Measurements from ENCODE around the gene DNAH8.
"Not testable (repeated sequence)": the region's sequence is repeated elsewhere in the genome, so short reads cannot be mapped to it uniquely, and the experiment has no call there.

DNAH8 gene

DNA sequence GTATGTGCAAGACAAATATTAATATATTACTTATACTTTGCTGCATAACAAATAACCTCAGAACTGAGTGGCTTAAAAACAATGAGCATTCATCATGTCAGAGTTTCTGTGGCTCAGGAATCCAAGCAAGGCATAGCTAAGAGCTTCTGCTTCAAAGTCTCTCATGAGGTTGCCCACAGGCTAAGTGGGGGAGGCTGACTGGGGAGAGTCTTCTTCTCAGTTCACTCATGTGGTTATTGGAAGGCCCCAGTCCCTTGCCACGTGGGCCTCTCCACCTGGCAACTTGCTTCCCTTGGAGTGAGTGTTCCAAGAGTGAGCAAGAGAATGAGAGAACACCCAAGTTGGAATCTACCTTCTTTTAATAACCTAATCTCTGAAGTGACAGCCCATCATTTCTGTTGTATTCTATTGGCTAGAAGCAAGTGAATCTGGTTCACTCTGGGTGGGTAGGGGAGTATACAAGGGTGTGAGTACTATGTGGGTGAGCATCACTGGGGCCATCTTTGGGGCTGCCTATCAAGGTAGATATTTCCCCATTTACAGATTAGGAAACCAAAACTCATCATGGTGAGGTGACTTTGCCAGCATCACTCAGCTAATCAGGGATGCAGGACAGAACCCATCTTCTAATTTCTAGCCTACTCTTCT, 36.0 kb downstream of the DNAH8 start:
- DNase-seq = no peak

DNA sequence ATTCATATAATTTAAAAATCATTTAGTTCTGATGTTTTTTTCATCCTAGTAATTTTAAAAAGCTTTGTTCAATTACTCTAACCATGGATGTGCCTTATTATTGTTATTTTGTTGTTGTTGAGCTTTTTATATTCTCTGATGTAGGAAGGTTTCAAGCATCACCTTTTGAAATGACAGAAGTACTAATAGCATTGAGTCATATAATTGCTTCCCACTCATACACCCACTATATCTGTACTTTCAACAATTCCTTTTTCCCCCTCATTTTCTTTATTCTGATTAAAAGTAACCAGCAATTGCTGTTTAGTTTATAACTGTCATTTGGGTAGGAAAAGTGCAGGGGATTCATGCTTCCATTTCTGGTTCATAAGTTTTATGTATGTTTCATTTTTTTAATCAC, 38.6 kb downstream of the DNAH8 start:
- DNase-seq = no peak

DNA sequence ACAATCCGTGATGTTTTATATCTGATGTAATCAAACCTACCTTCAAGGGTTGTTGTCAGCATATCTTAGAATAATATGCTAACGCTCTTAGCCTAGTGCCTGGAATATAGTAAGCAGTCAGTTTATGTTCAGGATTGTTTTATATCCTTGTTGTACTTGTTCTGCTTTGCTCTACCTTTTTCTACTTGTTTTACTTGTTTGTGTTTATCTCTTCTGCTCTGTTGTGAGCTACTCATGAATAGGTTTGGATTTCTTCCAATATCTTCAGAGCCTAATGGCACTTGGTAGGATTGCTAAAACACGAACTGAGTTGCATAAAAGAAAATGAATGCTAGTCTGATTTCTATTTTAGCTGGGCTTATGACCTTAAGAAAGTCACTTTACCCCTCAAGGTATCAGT, 40.1 kb downstream of the DNAH8 start:
- DNase-seq = no peak

DNA sequence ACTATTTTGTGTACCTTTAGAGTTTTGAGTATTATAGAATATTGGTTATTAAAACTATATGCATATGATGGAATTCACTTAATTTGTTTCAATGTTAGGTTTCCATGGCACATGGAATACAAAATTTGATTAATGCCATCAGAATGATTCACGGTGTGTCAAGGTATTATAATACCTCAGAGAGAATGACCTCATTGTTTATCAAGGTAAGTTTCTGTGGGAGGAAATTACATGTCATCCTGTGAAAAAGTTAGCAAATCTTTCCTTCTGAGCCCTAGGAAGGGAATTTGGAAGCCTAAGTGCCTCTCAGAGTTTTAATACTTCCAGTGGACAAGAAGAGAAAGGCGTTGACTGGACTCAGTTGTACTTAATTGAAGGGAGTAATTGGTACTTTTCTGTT, 40.8 kb downstream of the DNAH8 start:
- no peak for DNase-seq

DNA sequence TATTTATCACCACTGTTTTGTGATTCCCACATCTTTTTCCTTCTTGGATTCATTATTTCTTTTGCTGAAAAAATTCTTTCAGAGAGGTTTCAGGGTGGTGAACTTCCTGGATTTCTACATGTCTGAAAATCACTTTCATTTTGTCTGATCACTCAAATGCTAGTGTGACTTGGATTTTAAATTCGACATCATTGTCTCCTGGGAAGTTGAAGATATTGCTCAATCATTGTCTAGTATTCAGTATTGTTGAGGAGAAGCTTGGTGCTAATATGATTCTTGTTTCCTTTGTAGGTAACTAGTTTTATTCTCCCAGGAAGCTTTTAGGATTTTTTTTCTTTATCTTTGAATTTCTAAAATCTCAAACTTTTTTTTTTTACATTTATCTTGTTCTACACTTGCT, 45.0 kb downstream of the DNAH8 start:
- peak; percentile 16 for DNase-seq

DNA sequence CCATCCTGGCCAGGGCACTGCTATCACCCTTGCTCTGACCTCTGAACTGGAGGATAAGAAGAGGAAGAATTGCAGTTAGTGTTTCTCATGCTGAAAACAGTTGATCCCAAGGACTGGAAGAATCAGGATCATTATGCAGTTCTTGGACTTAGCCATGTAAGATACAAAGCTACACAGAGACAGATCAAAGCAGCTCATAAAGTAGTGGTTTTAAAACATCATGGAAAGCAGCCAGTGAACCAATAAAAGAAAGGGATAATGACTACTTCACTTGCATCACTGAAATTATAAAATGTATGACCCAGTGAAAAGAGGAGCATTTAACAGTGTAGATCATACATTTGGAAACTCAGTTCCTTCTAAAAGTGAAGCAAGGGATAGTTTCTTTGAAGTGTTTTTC, 47.7 kb downstream of the DNAH8 start:
- DNase-seq = no peak

DNA sequence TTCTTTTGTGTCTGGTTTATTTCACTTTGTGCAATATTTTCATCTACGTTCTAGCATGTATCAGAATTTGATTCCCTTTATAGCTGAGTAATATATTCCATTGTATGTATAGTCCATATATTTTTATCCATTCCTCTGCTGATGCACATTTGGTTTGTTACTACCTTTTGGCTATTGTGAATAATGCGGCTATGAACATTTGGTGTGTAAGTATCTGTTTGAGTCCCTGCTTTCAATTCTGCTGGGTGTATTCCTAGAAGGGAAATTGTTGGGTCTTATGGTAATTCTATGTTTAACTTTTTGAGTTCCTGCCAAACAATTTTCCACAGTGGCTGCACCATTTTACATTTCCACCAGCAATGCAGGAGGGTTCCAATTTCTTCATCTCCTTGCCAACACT, 52.4 kb downstream of the DNAH8 start:
- no peak for DNase-seq

DNA sequence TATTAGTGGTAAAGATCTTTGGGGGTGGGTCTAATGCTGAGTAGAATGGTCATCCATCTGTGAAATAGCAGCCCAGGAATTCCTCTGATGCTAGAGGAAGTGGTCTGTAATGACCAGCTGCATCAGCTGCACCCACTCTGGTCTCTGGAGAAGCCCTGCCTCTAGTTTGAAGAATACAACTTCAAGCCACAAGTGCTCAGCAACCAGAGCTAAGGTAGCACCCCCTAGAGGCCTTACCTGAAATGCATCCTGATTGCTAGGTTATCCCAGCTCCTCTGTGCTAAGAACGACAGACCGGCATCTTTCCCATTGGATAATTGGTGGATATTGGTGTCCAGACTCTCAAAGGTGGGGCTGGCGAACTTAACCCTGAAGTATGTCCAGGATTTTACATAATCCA, 58.2 kb downstream of the DNAH8 start:
- DNase-seq = no peak

DNA sequence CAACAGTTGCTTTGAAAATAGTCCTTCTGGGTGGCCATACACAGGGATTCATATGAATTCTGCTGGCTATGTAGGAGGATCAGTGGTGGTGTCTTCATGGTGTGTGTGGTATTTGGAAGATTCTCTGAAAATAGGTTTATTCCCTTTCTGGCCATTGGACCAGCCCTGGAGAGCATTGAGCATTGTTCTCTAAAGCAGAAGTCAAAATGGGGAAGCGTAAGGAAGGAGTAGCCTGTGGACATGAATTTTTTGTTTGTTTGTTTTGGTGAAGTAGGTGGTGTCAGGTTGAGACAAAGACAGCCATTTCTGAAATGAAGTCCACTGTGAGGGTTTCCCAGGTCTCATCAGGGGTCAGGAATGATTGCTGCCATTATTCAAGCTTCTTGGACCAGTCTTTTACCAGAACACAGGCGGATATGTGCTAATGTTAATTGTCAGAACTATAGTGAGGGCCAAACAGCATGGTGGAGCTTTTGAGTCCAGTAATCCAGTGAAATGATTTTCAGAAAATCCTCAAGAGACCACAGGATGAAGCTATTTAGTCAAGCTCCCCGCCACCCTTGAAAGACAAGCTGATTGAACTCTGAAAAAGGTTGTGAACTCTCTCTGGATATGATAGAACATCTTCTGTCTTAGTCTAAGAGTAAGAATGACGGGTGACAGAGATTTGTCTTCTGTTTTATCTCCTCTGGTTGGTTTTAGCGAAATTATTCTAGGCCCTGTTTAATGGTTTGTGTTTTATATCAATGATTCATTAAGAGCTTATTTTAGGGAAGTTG, 60.0 kb downstream of the DNAH8 start:
- DNase-seq = peak; percentile 60

DNA sequence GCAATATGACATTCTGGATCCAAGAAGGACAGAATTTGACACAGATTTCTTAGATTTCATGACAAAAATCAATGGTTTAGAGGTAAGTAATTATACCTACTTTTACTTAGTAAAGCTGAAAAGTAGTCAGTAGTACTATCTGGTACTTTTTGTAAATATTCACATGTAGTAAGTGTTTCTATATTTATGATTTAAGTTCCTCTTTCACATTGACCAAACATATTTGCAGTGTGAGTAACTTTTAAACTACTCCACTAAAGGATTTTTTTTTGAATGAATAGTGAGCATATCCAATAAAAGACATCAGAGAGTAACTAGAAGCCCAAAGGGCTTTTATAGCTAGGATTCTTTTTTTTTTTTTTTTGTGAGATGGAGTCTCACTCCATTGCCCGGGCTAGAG, 60.8 kb downstream of the DNAH8 start:
- peak; percentile 73 for DNase-seq

DNA sequence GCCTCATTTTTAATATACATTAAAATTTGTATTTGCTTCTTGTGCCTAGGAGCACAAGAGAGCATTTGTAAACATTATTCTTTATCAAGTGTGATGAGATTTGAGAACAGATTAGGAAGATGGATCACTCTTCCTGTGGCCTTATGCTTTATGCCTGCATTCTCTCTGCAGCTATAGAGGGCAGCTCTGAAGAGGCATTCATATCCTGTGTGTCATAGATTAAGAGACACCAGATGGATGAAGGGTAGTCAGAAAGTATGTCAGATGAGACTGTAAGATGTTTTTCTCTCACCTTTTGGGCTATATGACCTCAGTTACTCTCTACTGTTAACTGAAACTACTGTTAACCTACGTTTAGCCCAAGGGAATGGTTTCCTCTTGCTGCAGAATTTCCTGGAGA, 61.4 kb downstream of the DNAH8 start:
- DNase-seq = no peak

DNA sequence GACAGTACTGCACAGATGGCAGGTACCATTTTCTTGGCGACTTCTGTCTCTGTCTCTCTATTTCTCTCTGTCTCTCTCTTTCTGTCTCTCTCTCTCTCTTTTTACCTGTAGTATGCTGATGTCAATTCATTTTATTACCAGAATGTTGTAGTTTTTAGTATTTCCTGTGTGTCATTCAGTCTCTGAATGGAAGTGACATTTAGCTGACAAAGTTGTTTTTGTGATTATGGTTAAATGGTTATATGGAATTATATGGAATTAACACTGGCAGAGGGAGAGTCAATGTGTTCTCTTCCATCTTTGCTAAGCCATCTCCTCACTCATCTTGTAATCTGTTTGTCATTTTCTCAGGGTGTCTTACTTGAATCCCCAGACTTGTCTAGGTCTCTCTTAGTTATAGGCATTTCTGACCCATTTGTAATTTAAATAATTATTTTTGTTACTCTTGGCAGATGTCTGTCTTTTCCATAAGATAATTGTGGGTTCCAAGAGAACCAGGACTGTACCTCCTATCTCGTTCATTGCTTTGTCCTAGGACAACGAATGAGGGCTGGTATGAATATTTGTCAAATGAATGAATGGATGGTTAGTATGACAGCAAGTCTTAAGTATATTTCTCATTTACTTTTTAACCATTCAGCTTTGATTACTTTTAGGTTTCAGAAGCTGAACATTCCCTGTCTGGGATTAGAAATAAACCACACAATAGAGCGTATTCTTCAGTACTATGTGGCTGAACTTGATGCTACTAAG, 64.4 kb downstream of the DNAH8 start:
- no peak for DNase-seq

DNA sequence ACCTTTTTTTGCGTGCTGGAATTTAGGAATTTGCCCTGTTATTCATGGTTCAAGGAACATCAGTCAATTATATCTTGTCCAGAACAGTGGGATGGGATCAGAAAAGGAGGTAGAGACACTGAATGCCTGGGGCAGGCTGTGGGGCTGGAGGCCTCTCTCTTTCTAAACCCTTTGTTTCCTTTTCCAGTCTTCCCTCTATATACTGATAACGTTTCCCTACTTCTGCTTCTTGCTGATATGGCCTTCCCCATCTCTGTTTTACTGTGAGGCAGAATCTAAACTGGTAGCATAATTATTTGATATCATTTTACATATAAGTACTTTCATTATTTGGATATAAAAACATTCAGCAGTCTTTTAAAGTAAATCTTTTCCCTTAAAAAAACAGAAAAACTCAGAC, 67.5 kb downstream of the DNAH8 start:
- DNase-seq = no peak

DNA sequence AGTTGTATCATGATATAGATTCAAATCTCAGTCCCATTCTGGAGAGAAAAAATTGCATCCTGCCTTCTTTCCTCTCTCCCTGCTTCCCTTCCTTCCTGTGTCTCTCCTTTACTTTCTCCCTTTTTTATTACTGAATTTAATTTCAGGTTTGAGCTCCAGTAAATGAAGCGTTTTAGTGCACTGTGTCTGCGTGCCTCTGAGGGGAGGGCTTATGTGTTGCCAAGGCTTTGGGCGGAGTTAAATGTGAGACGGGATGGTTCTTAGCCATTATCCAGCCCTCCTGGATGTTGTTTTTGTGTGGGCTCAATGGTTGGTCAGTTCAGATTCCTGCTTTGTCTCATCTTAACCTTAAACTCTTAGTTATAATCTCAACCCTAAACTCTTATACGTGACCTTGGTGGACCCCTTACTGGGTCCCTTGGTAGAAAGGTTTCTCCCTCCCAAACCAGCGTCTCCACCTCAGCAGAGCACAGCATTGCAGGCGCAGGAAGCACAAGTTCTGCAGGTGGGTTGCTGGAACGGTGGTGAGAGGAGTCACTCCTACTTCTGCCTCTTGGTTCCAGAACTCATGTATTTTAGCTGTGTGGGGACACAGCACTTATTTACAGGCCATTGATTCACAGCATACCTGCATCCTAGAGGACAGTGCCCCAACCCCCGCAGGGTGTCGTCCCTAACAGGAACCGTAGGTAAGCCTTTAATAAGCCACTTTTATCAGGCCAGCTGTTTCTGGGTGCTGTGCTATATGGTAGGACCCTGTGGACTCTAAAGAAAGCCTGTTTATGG, 68.5 kb downstream of the DNAH8 start:
- DNase-seq = no peak

DNA sequence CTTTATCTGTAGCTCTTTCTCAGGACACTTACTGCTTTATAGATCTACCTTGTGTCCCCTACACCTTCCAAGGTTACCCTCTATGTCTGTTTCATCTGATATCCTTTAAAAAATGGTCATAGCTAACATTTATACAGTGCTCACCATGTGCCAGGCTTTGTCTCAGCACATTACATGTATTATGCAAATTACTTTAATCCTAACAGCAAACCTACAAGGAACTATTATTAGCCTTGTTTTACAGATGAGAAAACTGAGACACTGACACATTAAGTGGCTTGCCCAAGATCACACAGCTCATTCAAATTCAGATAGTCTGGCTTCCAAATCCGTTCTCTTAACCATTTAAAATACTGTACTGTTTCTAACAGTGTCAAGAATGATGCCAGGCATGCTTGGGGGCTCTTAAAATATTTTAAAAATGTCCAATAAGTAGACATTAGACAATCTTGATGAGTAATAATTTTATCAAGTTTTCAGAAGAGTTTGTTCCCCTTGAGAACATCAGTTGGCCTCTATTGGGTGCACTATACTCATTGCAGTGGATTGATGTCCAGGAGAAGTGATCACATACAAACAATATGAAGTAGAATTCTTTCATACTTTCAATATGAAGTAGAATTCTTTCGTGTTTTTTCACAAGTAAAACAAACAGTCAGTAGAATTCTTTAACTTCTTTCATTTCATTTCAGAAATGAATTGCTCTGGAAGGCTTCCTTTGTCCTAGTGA, 69.6 kb downstream of the DNAH8 start:
- DNase-seq = no peak

DNA sequence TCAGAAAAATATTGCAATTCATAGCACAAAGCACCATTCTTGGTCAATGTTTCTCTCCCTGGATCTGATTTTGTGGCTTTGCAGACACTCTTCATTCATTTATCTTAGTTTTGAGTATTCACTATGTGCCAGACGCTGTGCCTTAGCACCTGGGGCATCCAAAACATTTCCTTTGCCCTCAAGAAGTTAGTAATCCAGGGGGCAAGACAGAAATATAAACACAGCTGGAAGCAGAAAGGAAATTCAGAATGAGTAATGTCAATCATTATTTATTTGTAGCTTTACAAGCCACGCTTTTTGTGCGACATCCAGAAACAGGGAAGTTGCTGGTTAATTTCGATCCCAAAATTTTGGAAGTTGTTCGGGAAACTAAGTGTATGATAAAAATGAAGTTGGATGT, 71.4 kb downstream of the DNAH8 start:
- DNase-seq = no peak

DNA sequence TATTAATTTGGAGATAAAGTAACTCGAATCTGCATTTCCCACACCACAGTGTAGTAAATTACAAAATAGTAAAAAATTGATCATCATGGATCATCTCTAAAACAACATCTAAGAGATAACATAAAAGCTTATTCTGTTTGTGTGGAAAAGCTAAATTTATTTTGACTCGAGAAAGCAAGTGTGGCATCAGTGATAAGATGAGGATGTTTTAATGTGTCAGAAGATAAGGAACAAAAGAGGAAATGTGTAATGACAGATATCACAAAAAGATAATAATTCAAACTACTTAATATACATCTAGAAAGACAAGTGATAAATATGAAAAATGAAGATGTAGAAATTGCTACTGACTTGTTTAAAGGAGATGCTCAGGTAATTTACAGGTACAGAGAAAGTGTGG, 74.1 kb downstream of the DNAH8 start:
- no peak for DNase-seq

DNA sequence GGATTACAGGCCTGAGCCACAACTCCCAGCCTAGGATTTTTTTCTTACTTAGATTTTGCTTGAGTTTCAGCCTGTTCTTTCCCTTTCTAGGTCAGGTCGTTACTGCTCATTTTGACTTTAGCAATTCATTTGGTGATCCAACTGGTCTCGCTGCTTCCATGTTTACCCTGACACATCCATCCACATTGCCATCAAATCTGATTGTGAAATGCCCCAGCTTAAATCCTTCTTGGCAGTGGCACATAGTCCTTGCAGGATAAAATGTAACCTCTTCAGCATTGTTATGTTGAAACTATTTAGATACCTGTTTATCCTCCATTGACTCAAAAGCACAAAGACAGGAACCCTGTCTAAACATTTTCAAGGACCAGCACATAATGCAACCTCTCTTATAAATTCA, 77.2 kb downstream of the DNAH8 start:
- no peak for DNase-seq

DNA sequence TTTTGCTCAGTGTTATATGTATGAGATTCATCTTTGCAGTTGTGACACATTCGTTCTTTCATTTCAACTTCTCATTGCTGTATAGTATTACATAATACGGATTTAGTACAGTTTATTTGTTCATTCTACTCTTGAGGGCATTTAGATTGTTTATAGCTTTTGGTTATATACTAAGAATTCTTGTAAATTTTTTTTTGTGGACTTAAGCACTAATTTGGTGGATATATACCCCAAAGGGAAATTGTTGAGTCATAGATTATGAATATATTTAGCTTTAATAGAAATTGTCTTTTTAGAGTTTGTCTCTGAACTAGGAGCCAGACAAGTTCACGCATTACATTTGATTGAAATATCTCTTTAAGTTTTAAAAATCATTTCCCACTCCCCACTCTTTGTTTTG, 79.6 kb downstream of the DNAH8 start:
- DNase-seq = no peak

DNA sequence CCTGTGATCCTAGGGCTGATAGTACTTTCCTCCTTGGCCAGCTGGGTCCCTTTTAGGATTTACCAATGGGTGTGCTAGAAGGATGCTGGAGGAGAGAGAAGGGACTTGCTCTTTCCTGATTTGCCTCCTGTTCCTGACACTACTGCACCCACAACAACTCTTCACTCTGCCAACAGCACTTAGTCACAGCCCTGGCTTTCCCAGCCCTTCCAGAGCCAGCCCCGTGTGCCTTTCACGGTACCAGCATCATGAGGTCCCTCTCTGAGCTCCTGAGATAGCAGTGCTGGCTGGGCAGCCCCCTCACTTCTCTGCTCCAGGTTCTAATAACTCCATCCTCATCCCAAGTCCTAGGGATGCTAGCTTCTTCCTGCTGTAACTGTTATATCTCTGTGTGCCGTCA, 80.9 kb downstream of the DNAH8 start:
- DNase-seq = no peak

DNA sequence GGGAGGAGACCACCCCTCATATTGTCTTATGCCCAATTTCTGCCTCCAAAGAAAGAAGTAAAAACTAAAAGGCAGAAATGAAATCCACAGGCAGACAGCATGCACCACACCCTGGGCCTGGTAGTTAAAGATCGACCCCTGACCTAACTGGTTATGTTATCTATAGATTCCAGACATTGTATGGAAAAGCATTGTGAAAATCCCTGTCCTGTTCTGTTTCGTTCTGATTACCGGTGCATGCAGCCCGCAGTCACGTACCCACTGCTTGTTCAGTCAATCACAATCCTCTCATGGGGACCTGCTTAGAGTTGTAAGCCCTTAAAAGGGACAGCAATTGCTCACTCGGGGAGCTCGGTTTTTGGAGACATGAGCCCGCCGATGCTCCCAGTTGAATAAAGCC, 81.3 kb downstream of the DNAH8 start:
- not testable (repeated sequence) for DNase-seq

DNA sequence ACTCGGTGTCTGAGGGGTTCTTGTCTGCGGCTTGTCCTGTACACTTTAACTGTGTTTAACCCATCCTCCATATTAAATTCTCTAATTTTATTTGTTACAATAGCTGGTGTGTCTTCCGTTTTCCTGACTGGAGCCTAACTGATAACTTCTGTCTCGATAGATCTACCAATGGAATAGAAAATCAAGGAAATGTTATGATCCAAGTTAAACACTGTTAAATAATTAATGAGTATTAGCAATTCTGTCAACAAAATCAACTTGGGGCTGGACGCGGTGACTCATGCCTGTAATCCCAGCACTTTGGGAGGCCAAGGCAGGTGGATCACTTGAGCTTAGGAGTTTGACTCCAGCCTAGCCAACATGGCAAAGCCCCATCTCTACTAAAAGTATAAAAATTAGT, 81.7 kb downstream of the DNAH8 start:
- DNase-seq = no peak

DNA sequence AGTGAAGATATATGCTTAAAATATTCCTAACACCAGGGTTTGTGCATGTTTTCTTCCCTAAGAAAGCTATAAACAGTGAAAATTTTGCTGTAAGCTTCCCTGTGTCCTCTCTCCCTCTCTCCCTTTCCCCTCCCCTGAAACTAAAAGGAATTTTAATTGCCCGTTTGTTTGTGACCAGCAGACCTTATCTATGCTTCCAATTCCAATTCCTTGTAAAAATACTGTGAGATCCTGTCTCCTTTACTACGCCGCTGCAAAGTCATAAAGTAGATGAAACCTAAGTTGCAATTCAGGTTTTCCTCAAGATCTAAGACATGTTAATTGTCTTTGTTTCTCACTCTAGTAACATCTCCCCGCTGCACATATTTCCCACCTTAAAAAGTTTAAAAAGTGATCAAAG, 82.3 kb downstream of the DNAH8 start:
- DNase-seq = no peak
